GM12878 (cell line): ENCODE results near the gene ILKAP. TPM values are rescaled to one million over a fixed set of nuclear protein-coding genes. Genes with fewer than 3 reads are reported as not detected.

Experiments
- ATAC-seq: fragments of 200-7000 bp; cut with Tn5 transposase; 3 replicates; pipeline ENCODE4 v1.9.1; 2020; ENCODE audit warnings: mild to moderate bottlenecking, moderate library complexity
- BruUV-seq: library from RNA; stranded (reverse); fragments of 400-500 nt; replicated peaks from 2 replicates; lab custom pipeline; 2021; lab: Mats Ljungman, UMichigan
- CTCF ChIA-PET: fragments of 300-600 bp; sonication (Branson Sonifier 250); formaldehyde crosslinking; extraction: SDS; loops from one replicate; lab custom pipeline; 2021; ENCODE audit warnings: inconsistent platforms; lab: Yijun Ruan, JAX
- POLR2A ChIA-PET: fragments of 350-600 bp; formaldehyde crosslinking; extraction: SDS; loops from one replicate; lab custom pipeline; 2021; ENCODE audit warnings: inconsistent platforms; lab: Charles Lee
- RAD21 ChIA-PET: fragments of 300-600 bp; sonication (Branson Sonifier 250); formaldehyde crosslinking; loops from one replicate; lab custom pipeline; 2023; ENCODE audit warnings: antibody characterized with exemption; ENCODE audit not compliant: unreplicated experiment; lab: Charles Lee
- SMC1A ChIA-PET: fragments of 300-600 bp; sonication (Branson Sonifier 250); formaldehyde crosslinking; loops from one replicate; lab custom pipeline; 2023; ENCODE audit not compliant: unreplicated experiment, uncharacterized antibody; lab: Charles Lee
- DNase-seq: peaks from one replicate; pipeline ENCODE4 v3.0.0-alpha.2; 2011; ENCODE audit warnings: low read depth, low spot score
- FAIRE-seq: peaks from 3 replicates; lab custom pipeline; 2011; peaks lifted over from hg19 to GRCh38; lab: Jason Lieb, UNC
- H2AFZ ChIP-seq: 2 replicates; pipeline ENCODE4 v1.6.0; 2011; ENCODE audit warnings: low read depth, low read length, control low read depth; ENCODE audit not compliant: control insufficient read depth
- H3K27ac ChIP-seq: 2 replicates; pipeline ENCODE4 v1.5.1; 2011; ENCODE audit warnings: control low read depth; ENCODE audit not compliant: control insufficient read depth, insufficient read depth
- H3K27me3 ChIP-seq, 2 experiments: replicated peaks in 1 of 2; 2 replicates each; pipeline versions ENCODE4 v1.6.0 to v1.6.1; 2011; ENCODE audit warnings: low read length in 1 of 2; ENCODE audit not compliant: control insufficient read depth in 2 of 2, insufficient read depth in 2 of 2
- H3K36me3 ChIP-seq, 2 experiments: 2 replicates each; pipeline ENCODE4 v1.5.1; 2011; ENCODE audit warnings: low read length in 1 of 2; ENCODE audit not compliant: control insufficient read depth in 2 of 2, insufficient read depth in 2 of 2
- H3K4me1 ChIP-seq: 2 replicates; pipeline ENCODE4 v1.6.1; 2011; ENCODE audit warnings: mild to moderate bottlenecking, low read length, moderate library complexity, mixed read lengths; ENCODE audit not compliant: control insufficient read depth, insufficient read depth
- H3K4me2 ChIP-seq: 2 replicates; pipeline ENCODE4 v1.6.0; 2011; ENCODE audit warnings: control low read depth; ENCODE audit not compliant: control insufficient read depth, insufficient read depth
- H3K4me3 ChIP-seq: fragments of 200-600 bp; sonication (generic); 2 replicates; pipeline ENCODE4 v1.5.1; 2016
- H3K79me2 ChIP-seq: 2 replicates; pipeline ENCODE4 v1.6.0; 2011; ENCODE audit warnings: low read length; ENCODE audit not compliant: control insufficient read depth, insufficient read depth
- H3K9ac ChIP-seq: 2 replicates; pipeline ENCODE4 v1.8.0; 2011; ENCODE audit warnings: low read length, control low read depth, mixed read lengths; ENCODE audit not compliant: control insufficient read depth, insufficient read depth
- H3K9me3 ChIP-seq: replicated peaks from 3 replicates; pipeline ENCODE4 v1.5.1; 2011; ENCODE audit warnings: mild to moderate bottlenecking, low read length; ENCODE audit not compliant: control insufficient read depth, insufficient read depth
- H4K20me1 ChIP-seq: 2 replicates; pipeline ENCODE4 v1.6.0; 2011; ENCODE audit not compliant: control insufficient read depth, insufficient read depth
- ATF7 ChIP-seq: fragments of 450-650 bp; IDR thresholded peaks from 2 replicates; pipeline ENCODE4 v1.6.1; 2016; ENCODE audit warnings: low read depth, mild to moderate bottlenecking
- DPF2 ChIP-seq: fragments of 450-650 bp; IDR thresholded peaks from 2 replicates; pipeline ENCODE4 v1.6.1; 2017; ENCODE audit warnings: mild to moderate bottlenecking
- EGR1 ChIP-seq, 2 experiments: IDR thresholded peaks; 1 replicate in 1 of 2; 2 replicates in 1 of 2; pipeline ENCODE4 v1.6.1; 2011 to 2012; ENCODE audit warnings: low read depth in 2 of 2, low read length in 2 of 2, borderline replicate concordance in 1 of 2, mild to moderate bottlenecking in 1 of 2, moderate library complexity in 1 of 2
- JUNB ChIP-seq: IDR thresholded peaks from 2 replicates; pipeline ENCODE4 v1.6.1; 2016; ENCODE audit warnings: antibody characterized with exemption, mild to moderate bottlenecking
- JUND ChIP-seq: IDR thresholded peaks from 2 replicates; pipeline ENCODE4 v1.6.1; 2012; ENCODE audit warnings: low read depth, mild to moderate bottlenecking, low read length, improper control_type of control experiment, moderate library complexity
- MLLT1 ChIP-seq: fragments of 450-650 bp; IDR thresholded peaks from 2 replicates; pipeline ENCODE4 v1.6.1; 2016; ENCODE audit warnings: mild to moderate bottlenecking
- NFYA ChIP-seq: IDR thresholded peaks from 2 replicates; pipeline ENCODE4 v1.6.1; 2011; ENCODE audit warnings: low read depth, mild to moderate bottlenecking, low read length, improper control_type of control experiment, borderline replicate concordance
- NRF1 ChIP-seq: conservative IDR thresholded peaks from 2 replicates; pipeline ENCODE4 v1.6.1; 2011; ENCODE audit warnings: mild to moderate bottlenecking, low read depth, low read length, improper control_type of control experiment
- PML ChIP-seq: IDR thresholded peaks from 2 replicates; pipeline ENCODE4 v1.6.1; 2012; ENCODE audit warnings: low read length, inconsistent platforms
- POLR2A ChIP-seq: IDR thresholded peaks from 2 replicates; pipeline ENCODE4 v1.6.1; 2011; ENCODE audit warnings: low read depth, mild to moderate bottlenecking, low read length
- ZBTB11 ChIP-seq: fragments of 450-650 bp; formaldehyde crosslinking; IDR thresholded peaks from 2 replicates; pipeline ENCODE4 v1.5.0; 2022; ENCODE audit warnings: mild to moderate bottlenecking, missing genetic modification characterization
- ZNF207 ChIP-seq: fragments of 450-650 bp; IDR thresholded peaks from 2 replicates; pipeline ENCODE4 v1.6.1; 2014; ENCODE audit warnings: antibody characterized with exemption, mild to moderate bottlenecking, borderline replicate concordance
- WGBS: methylation state at CpG from one replicate; pipeline ENCODE4 v1.1.6; 2016; ENCODE audit warnings: low lambda C conversion rate; ENCODE audit not compliant: insufficient replicate concordance, insufficient coverage; ENCODE audit errors: missing lambda C conversion rate; 5-methylcytosine and 5-hydroxymethylcytosine counted together
- in situ Hi-C: fragments of 300-500 bp; cut with MboI; formaldehyde crosslinking; loops from 9 replicates; pipeline ENCODE4 v1.14.3; 2018; ENCODE audit warnings: mixed read lengths
- intact Hi-C: fragments of 100-400 bp; cut with micrococcal nuclease; formaldehyde crosslinking; loops from one replicate; pipeline ENCODE4 v1.14.2; 2022; ENCODE audit not compliant: unreplicated experiment
- polyA plus RNA-seq, 11 experiments: library from polyadenylated mRNA; depleted of rRNA in 4 of 11; unstranded in 6 of 11; stranded (reverse) in 5 of 11; fragments of >200 nt; fragmentation: Nextera tagmentation in 4 of 11; fragmentation: Illumina TruSeq in 1 of 11; extraction: Ambion mirVana in 4 of 11; extraction: Trizol in 1 of 11; gene quantifications; 1 replicate in 1 of 11; 2 replicates in 10 of 11; pipeline versions ENCODE4 v1.2.1 to v1.2.3, GENCODE V29; 2011 to 2016; ENCODE audit warnings: inconsistent platforms in 2 of 11, missing spikeins in 2 of 11, low read depth in 1 of 11
- total RNA-seq, 4 experiments: library from RNA; depleted of rRNA in 3 of 4; stranded (reverse); fragments of >200 nt in 3 of 4; fragmentation: Illumina TruSeq in 1 of 4; extraction: Trizol in 1 of 4; gene quantifications; 2 replicates each; pipeline versions ENCODE4 v1.2.1 to v1.2.3, GENCODE V29; 2013 to 2021

ILKAP gene
- total and polyA plus RNA-seq, 10 of the 15 experiments (the other 5 are each of a cell fraction or from before 2014, with no cell fraction given): 4.2 to 65.3 (median 37.3) TPM

- no peak for TF ChIP-seq ZBTB11 (CRISPR knock-in tag)
Observed at GRCh38 chr2:238227587-238228032, 24.1 kb upstream of the ILKAP start (continued).

GRCh38 chr2:238226698-238227586 lies 23.4 kb upstream of the ILKAP start:
- Histone ChIP-seq H2AFZ (no peak overlapping the region), H3K27ac (no peak overlapping the region), H3K27me3 (peaks cover 2 to 3% of the 10 kb centered on the region in 2 experiments), H3K79me2 (no peaks in the 10 kb centered on the region), H3K4me2 (no peak overlapping the region), H3K9me3 (no peaks in the 10 kb centered on the region; the same call in 2 of the 3 replicates), H3K36me3 (no peaks in the 10 kb centered on the region), H3K4me3 (no peak overlapping the region), H4K20me1 (no peaks in the 10 kb centered on the region), H3K9ac (no peak overlapping the region), H3K4me1 (no peaks in the 10 kb centered on the region; the same call in 1 of the 2 replicates)
- TF ChIP-seq DPF2 (no peak), NFYA (no peak), POLR2A (no peak), MLLT1 (no peak), ZNF207 (no peak), ATF7 (no peak), EGR1 (IDR thresholded peaks at IDR 0.05; ENCODE audit: borderline replicate concordance in 1 of 2, low read depth in 2 of 2, low read length in 2 of 2) (no peak), JUND (no peak), JUNB (no peak), NRF1 (no peak), PML (no peak)
- intact Hi-C loops: no loop called here
- no TSS peak for BruUV-seq
- ATAC-seq: no peak
- in situ Hi-C loops: no loop called here
- RAD21 ChIA-PET: no interaction called here
- FAIRE-seq: no peak
- CTCF ChIA-PET: no interaction called here
- no peak for DNase-seq
- POLR2A ChIA-PET: no interaction called here
- WGBS: 39% methylated on average over 8 of the region's 8 CpGs
- SMC1A ChIA-PET: no interaction called here
